Measurements from ENCODE around the gene KRT17. TPM values are rescaled to one million over a fixed set of nuclear protein-coding genes. Genes with fewer than 3 reads are reported as not detected.

KRT17 gene
- total RNA-seq, 1 experiment from 2014 or later: 1.5 TPM

DNA sequence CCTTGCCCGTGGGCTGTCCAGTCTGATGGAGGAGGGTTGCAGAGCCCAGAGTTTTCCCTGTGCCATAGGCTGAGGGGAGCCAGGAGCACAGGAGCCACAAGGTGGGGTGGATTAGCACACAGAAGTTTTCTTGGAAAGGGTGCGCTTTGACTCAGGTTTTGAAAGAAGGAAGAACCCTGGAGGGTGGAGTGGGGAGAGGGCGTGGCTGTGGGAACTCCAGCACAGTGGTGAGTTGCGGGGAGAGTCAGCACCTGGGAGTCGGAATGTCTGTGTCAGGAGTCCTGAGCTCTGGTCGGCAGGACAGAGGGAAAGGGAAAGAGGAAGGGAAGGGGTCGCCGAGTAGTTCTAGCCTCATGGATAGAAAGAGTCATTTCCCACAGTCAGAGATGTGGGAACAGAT is 28.8 kb downstream of the KRT17 start:
- H3K36me3 Mint-ChIP-seq: no peaks in the 10 kb centered on the region

DNA sequence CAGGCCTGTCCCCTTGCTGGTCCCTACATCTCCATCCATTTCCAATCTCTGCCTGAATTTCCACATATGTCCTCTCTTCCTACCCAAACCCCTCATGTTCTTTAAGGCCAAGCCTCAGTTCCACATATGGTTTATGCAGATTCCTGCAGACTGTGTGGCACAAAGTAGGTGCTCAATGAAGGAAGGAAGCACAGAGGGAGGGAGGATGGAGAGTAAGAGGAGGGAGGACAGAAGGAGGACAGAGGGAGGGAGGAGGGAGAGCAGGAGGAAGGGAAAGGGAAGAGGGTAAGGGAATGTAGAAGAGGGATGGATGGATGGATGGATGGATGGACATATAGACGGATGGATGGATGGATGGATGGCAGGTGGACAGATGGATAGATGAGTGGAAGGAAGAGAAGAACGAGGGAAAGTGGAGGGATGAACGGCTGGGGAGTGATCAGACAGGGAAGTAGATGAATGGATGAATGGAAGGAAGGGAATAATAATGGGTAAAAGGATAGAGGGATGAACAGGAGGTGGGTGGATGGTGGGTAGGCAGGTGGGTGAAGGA is 29.9 kb downstream of the KRT17 start:
- Mint-ChIP-seq H3K36me3 (no peaks in the 10 kb centered on the region), H3K27me3 (ENCODE audit: low read depth) (no peaks in the 10 kb centered on the region; the same call in 1 of the 2 replicates), H3K27ac (no peak overlapping the region), H3K9me3 (0 out of 2 replicates have a peak, but pooled peaks cover 3% of the 10 kb centered on the region), H3K4me3 (no peak overlapping the region), H3K4me1 (peaks cover 1% of the 10 kb centered on the region)
- TF ChIP-seq GABPB1 (CRISPR knock-in tag; IDR thresholded peaks at IDR 0.05) (no peak), CREM (CRISPR knock-in tag; IDR thresholded peaks at IDR 0.05) (no peak), ZNF396 (CRISPR knock-in tag; IDR thresholded peaks at IDR 0.05; ENCODE audit: borderline replicate concordance) (no peak), ELF4 (CRISPR knock-in tag; IDR thresholded peaks at IDR 0.05; ENCODE audit: low read depth) (no peak), TCF7 (CRISPR knock-in tag; IDR thresholded peaks at IDR 0.05; ENCODE audit: low read depth) (no peak), EMX1 (CRISPR knock-in tag; IDR thresholded peaks at IDR 0.05) (no peak), ESRRA (CRISPR knock-in tag; IDR thresholded peaks at IDR 0.05; ENCODE audit: borderline replicate concordance) (no peak), MXD4 (CRISPR knock-in tag; IDR thresholded peaks at IDR 0.05; ENCODE audit: borderline replicate concordance) (no peak), NR2C2 (CRISPR knock-in tag; IDR thresholded peaks at IDR 0.05) (no peak), RORB (CRISPR knock-in tag; IDR thresholded peaks at IDR 0.05) (no peak), SMAD3 (CRISPR knock-in tag; IDR thresholded peaks at IDR 0.05; ENCODE audit: borderline replicate concordance) (no peak)
- TF ChIP-seq, protein P1, sequence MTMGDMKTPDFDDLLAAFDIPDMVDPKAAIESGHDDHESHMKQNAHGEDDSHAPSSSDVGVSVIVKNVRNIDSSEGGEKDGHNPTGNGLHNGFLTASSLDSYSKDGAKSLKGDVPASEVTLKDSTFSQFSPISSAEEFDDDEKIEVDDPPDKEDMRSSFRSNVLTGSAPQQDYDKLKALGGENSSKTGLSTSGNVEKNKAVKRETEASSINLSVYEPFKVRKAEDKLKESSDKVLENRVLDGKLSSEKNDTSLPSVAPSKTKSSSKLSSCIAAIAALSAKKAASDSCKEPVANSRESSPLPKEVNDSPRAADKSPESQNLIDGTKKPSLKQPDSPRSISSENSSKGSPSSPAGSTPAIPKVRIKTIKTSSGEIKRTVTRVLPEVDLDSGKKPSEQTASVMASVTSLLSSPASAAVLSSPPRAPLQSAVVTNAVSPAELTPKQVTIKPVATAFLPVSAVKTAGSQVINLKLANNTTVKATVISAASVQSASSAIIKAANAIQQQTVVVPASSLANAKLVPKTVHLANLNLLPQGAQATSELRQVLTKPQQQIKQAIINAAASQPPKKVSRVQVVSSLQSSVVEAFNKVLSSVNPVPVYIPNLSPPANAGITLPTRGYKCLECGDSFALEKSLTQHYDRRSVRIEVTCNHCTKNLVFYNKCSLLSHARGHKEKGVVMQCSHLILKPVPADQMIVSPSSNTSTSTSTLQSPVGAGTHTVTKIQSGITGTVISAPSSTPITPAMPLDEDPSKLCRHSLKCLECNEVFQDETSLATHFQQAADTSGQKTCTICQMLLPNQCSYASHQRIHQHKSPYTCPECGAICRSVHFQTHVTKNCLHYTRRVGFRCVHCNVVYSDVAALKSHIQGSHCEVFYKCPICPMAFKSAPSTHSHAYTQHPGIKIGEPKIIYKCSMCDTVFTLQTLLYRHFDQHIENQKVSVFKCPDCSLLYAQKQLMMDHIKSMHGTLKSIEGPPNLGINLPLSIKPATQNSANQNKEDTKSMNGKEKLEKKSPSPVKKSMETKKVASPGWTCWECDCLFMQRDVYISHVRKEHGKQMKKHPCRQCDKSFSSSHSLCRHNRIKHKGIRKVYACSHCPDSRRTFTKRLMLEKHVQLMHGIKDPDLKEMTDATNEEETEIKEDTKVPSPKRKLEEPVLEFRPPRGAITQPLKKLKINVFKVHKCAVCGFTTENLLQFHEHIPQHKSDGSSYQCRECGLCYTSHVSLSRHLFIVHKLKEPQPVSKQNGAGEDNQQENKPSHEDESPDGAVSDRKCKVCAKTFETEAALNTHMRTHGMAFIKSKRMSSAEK (CRISPR knock-in tag; IDR thresholded peaks at IDR 0.05; ENCODE audit: borderline replicate concordance): no peak
- TF ChIP-seq, protein P2, sequence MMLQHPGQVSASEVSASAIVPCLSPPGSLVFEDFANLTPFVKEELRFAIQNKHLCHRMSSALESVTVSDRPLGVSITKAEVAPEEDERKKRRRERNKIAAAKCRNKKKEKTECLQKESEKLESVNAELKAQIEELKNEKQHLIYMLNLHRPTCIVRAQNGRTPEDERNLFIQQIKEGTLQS (CRISPR knock-in tag; conservative IDR thresholded peaks at IDR 0.05): no peak
- DNase-seq (ENCODE audit: low spot score) (no peak), ATAC-seq (no peak)
- CTCF ChIA-PET: interaction anchor here (1.1 to 3.5 kb wide), 5 partner anchors 15 to 68 kb away, joined by 3 to 11 read pairs (median 4); no protein-coding TSS in a partner anchor
- POLR2A ChIA-PET: no interaction called here

More for the DNA sequence above, 28.8 kb downstream of the KRT17 start:
- Mint-ChIP-seq H3K4me3 (no peak overlapping the region), H3K4me1 (0 out of 2 replicates have a peak, but pooled peaks cover 3% of the 10 kb centered on the region), H3K27me3 (ENCODE audit: low read depth) (no peaks in the 10 kb centered on the region; the same call in 1 of the 2 replicates), H3K27ac (no peak overlapping the region), H3K9me3 (0 out of 2 replicates have a peak, but pooled peaks cover 3% of the 10 kb centered on the region)
- TF ChIP-seq GTF2I (CRISPR knock-in tag; conservative IDR thresholded peaks at IDR 0.05) (no peak), ZNF317 (CRISPR knock-in tag; IDR thresholded peaks at IDR 0.05; ENCODE audit: borderline replicate concordance, low read depth) (no peak), MXD4 (CRISPR knock-in tag; IDR thresholded peaks at IDR 0.05; ENCODE audit: borderline replicate concordance) (no peak), CREM (CRISPR knock-in tag; IDR thresholded peaks at IDR 0.05) (no peak), HMGA2 (CRISPR knock-in tag; IDR thresholded peaks at IDR 0.05) (no peak), ZNF121 (CRISPR knock-in tag; IDR thresholded peaks at IDR 0.05) (no peak), NR3C1 (CRISPR knock-in tag; conservative IDR thresholded peaks at IDR 0.05; ENCODE audit: low read depth) (no peak), ZNF219 (CRISPR knock-in tag; IDR thresholded peaks at IDR 0.05; ENCODE audit: borderline replicate concordance) (no peak), SOX15 (CRISPR knock-in tag; IDR thresholded peaks at IDR 0.05) (no peak), TCF7 (CRISPR knock-in tag; IDR thresholded peaks at IDR 0.05; ENCODE audit: low read depth) (no peak)
- TF ChIP-seq, protein P3, sequence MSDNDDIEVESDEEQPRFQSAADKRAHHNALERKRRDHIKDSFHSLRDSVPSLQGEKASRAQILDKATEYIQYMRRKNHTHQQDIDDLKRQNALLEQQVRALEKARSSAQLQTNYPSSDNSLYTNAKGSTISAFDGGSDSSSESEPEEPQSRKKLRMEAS (CRISPR knock-in tag; IDR thresholded peaks at IDR 0.05): no peak
- TF ChIP-seq, protein P4, sequence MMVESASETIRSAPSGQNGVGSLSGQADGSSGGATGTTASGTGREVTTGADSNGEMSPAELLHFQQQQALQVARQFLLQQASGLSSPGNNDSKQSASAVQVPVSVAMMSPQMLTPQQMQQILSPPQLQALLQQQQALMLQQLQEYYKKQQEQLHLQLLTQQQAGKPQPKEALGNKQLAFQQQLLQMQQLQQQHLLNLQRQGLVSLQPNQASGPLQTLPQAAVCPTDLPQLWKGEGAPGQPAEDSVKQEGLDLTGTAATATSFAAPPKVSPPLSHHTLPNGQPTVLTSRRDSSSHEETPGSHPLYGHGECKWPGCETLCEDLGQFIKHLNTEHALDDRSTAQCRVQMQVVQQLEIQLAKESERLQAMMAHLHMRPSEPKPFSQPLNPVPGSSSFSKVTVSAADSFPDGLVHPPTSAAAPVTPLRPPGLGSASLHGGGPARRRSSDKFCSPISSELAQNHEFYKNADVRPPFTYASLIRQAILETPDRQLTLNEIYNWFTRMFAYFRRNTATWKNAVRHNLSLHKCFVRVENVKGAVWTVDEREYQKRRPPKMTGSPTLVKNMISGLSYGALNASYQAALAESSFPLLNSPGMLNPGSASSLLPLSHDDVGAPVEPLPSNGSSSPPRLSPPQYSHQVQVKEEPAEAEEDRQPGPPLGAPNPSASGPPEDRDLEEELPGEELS (CRISPR knock-in tag; IDR thresholded peaks at IDR 0.05): no peak
- TF ChIP-seq, protein P5, sequence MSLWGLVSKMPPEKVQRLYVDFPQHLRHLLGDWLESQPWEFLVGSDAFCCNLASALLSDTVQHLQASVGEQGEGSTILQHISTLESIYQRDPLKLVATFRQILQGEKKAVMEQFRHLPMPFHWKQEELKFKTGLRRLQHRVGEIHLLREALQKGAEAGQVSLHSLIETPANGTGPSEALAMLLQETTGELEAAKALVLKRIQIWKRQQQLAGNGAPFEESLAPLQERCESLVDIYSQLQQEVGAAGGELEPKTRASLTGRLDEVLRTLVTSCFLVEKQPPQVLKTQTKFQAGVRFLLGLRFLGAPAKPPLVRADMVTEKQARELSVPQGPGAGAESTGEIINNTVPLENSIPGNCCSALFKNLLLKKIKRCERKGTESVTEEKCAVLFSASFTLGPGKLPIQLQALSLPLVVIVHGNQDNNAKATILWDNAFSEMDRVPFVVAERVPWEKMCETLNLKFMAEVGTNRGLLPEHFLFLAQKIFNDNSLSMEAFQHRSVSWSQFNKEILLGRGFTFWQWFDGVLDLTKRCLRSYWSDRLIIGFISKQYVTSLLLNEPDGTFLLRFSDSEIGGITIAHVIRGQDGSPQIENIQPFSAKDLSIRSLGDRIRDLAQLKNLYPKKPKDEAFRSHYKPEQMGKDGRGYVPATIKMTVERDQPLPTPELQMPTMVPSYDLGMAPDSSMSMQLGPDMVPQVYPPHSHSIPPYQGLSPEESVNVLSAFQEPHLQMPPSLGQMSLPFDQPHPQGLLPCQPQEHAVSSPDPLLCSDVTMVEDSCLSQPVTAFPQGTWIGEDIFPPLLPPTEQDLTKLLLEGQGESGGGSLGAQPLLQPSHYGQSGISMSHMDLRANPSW (CRISPR knock-in tag; conservative IDR thresholded peaks at IDR 0.05; ENCODE audit: low read depth): no peak
- TF ChIP-seq, protein P6, sequence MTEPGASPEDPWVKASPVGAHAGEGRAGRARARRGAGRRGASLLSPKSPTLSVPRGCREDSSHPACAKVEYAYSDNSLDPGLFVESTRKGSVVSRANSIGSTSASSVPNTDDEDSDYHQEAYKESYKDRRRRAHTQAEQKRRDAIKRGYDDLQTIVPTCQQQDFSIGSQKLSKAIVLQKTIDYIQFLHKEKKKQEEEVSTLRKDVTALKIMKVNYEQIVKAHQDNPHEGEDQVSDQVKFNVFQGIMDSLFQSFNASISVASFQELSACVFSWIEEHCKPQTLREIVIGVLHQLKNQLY (CRISPR knock-in tag; IDR thresholded peaks at IDR 0.05): no peak
- no peak for ATAC-seq
- ChIA-PET CTCF (interaction anchor here (1.2 to 2.9 kb wide), 4 partner anchors 46 to 70 kb away, joined by 4 to 9 read pairs (median 7); no protein-coding TSS in a partner anchor), POLR2A (no interaction called here)
- no peak for DNase-seq (ENCODE audit: low spot score)

Data from WTC11 (cell line).